Erythroblast (primary cell): Measurements from ENCODE around the gene TAS1R2.
"Not testable (repeated sequence)": the region's sequence is repeated elsewhere in the genome, so short reads cannot be mapped to it uniquely, and the experiment has no call there.

Experiments
- DNase-seq, 2 experiments: peaks; one replicate each; lab custom pipeline; 2025; lab: John Stamatoyannopoulos, UW
- GATA1 ChIP-seq: IDR thresholded peaks from 2 replicates; pipeline ENCODE4 v1.6.1; 2011; ENCODE audit warnings: low read depth, mild to moderate bottlenecking, control low read depth, low read length, moderate library complexity
- POLR2A ChIP-seq: IDR thresholded peaks from 2 replicates; pipeline ENCODE4 v1.6.1; 2011; ENCODE audit warnings: mild to moderate bottlenecking, low read length

Gene TAS1R2

GRCh38 chr1:18868801-18869424, 9.5 kb upstream of the TAS1R2 start:
- no peak for TF ChIP-seq GATA1
- TF ChIP-seq POLR2A, result no peak
- DNase-seq, result no peak

DNA sequence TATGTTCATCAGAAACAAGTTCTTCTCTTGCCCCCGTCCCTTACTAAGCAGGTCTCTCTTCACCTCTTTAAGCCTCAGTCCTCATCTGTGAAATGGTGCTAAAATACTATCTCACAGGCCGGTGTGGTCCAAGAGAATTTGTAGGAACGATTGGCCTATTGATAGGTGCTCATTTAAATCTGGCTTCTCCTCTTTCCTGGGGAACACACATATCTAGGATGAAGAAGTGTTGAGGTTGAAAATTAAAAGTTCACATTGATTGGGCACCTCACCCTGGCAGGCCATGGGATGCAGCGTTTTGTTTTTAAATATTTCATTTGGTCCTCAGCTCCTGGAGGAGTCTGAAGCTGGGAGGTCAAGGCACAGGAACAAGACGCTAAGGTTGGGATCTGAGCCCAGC, 8.9 kb upstream of the TAS1R2 start:
- no peak for DNase-seq
- TF ChIP-seq POLR2A, result no peak
- no peak for TF ChIP-seq GATA1

DNA sequence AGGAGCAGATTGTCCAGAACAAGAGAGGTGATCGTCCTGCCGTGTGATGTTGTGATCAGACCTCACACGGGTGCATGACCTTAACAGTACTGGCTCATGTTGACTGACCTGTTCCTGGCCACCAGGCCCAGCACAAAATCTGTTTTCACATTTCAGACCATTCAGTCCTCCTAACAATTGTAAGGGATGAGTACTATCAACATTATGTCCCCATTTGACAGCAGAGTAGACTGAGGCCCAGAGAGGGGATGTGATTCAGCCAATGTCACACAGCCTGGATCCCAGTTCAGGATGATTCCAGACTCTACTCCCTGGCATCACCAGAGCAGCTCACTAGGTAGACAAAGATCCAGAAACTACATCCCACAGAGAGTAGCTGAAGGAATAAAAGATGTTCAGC, 7.4 kb upstream of the TAS1R2 start:
- no peak for DNase-seq
- TF ChIP-seq POLR2A (no peak), GATA1 (no peak)

DNA sequence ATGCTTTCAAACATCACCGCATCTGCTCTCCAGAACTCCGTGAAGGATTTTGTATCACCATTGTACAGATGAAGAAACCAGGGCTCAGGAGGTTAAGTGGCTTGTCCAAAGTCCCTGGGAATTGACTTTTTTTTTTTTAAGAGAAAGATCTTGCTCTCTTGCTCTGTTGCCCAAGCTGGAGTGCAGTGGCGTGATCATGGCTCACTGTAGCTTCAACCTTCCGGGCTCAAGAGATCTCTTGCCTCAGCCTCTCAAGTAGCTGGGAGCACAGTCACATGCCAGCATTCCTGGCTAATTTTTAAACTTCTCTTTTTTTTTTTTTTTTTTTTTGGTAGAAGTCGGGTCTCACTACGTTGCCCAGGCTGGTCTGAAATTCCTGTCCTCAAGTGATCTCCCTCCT, 6.9 kb upstream of the TAS1R2 start:
- DNase-seq, result no peak
- TF ChIP-seq POLR2A (no peak), GATA1 (no peak)

- DNase-seq, result no peak
- TF ChIP-seq GATA1, result no peak
- TF ChIP-seq POLR2A, result no peak
Observed at GRCh38 chr1:18865176-18865575, 5.7 kb upstream of the TAS1R2 start.

DNA sequence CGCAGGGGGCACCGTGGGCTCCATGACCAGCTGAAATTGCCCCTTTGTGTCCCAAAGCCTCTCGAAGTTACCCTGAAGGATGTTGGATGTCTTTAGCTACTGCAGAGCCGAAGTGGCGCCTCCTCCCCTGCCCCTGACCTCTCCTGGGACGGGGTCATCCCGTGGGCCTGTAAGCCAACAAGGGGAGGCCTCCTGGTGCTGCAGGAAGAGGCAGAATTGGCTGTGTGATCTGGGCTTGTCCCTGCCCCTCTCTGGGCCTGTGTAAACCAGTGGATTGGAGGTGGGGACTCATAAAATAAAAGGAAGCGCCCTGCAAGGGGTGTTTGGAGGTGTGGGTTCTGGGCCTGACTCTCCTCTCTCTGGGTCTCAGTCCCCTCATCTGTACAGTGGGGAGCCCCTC, 2.1 kb upstream of the TAS1R2 start:
- DNase-seq, result no peak
- TF ChIP-seq GATA1 (no peak), POLR2A (no peak)

GRCh38 chr1:18861082-18861481, 1.6 kb upstream of the TAS1R2 start:
- TF ChIP-seq POLR2A, result no peak
- no peak for DNase-seq

- DNase-seq, result no peak
- TF ChIP-seq GATA1 (no peak), POLR2A (no peak)
Observed at GRCh38 chr1:18858070-18858688, 1.3 kb downstream of the TAS1R2 start.

DNA sequence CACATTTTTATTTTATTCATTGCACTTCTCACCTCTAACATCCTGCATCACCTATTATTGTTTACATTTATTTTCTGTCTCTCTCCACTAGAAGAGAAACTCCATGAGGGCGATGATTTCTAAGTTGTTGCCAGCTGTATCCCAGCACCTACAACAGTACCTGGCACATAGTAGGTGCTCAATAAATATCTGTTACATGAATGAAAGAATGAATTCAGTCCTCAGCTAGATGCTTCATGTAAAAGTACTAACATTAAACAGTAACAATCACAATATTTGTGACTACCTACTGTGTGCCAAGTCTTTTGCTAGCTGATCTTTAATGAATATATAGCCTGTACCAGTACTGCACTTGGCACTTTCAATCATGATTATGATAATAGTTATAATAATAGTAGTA, 3.0 kb downstream of the TAS1R2 start:
- no peak for DNase-seq
- no peak for TF ChIP-seq POLR2A
- TF ChIP-seq GATA1, result no peak

GRCh38 chr1:18855573-18855972, 3.9 kb downstream of the TAS1R2 start:
- DNase-seq, result no peak
- TF ChIP-seq GATA1, result no peak
- no peak for TF ChIP-seq POLR2A

- no peak for DNase-seq
- no peak for TF ChIP-seq GATA1
- TF ChIP-seq POLR2A, result no peak
Observed at GRCh38 chr1:18854331-18855025, 5.0 kb downstream of the TAS1R2 start.

- DNase-seq, result no peak
- no peak for TF ChIP-seq GATA1
- no peak for TF ChIP-seq POLR2A
Observed at GRCh38 chr1:18852501-18852900, 7.0 kb downstream of the TAS1R2 start.

DNA sequence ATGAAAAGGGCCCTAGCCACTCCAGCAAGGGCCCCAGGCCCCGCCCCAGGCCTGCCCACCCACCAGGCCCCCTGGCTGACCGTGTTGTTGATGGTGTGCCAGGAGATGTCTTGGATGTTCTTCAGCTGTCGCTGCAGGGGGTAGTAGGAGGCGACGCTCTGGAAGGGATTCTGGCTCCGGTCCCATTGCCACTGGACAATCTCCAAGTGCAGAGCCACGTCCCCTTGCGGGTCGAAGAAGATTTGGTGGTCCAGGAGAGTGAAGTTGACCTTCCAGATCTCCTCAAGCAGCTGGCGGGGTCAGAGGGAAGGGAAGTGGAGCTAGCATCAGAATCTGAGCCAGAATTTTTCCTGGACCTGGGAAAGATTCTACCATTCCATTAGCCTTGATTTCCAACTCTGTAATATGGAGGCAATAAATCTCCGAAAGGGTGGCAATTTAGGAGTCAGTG, 10.2 kb downstream of the TAS1R2 start:
- DNase-seq, result no peak
- no peak for TF ChIP-seq GATA1

DNA sequence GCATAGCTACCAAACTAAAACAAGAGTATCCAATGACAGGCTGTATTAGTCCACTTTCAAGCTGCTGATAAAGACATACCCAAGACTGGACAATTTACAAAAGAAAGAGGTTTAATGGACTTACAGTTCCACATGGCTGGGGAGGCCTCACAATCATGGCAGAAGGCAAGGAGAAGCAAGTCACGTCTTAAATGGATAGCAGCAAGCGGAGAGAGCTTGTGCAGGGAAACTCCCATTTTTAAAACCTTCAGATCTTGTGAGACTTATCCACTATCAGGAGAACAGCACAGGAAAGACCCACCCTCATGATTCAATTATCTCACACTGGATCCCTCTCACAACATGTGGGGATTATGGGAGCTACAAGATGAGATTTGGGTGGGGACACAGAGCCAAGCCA, 11.7 kb downstream of the TAS1R2 start:
- DNase-seq, result not testable (repeated sequence)

DNA sequence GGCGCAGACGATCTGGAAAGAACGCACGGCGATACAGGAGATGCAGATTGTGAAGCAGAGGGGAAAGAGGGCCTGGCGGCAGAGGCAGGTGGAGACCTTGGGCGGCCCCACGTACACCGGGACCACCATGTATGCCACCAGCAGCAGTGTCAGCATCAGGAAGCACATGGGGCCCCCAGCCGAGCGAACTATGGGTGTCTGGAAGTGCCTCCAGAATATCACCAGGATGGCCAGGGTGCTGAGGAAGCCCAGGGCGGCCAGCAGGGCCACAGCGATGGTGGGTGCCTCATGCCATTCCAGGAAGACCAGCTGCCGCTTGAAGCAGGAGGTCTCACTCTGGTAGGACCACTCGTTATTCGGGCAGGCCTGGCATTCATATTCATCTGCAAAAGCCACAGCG, 19.3 kb downstream of the TAS1R2 start:
- TF ChIP-seq GATA1 (no peak), POLR2A (no peak)
- no peak for DNase-seq
